Measurements from ENCODE around the gene KBTBD12. TPM values are rescaled to one million over a fixed set of nuclear protein-coding genes. Genes with fewer than 3 reads are reported as not detected.
A peak's percentile ranks its signal among the peaks of the same experiment; 100 is the strongest.

KBTBD12 gene
- total and polyA plus RNA-seq, 2 donors (not counting 1 experiment from before 2014, with no cell fraction given), result not detected

DNA sequence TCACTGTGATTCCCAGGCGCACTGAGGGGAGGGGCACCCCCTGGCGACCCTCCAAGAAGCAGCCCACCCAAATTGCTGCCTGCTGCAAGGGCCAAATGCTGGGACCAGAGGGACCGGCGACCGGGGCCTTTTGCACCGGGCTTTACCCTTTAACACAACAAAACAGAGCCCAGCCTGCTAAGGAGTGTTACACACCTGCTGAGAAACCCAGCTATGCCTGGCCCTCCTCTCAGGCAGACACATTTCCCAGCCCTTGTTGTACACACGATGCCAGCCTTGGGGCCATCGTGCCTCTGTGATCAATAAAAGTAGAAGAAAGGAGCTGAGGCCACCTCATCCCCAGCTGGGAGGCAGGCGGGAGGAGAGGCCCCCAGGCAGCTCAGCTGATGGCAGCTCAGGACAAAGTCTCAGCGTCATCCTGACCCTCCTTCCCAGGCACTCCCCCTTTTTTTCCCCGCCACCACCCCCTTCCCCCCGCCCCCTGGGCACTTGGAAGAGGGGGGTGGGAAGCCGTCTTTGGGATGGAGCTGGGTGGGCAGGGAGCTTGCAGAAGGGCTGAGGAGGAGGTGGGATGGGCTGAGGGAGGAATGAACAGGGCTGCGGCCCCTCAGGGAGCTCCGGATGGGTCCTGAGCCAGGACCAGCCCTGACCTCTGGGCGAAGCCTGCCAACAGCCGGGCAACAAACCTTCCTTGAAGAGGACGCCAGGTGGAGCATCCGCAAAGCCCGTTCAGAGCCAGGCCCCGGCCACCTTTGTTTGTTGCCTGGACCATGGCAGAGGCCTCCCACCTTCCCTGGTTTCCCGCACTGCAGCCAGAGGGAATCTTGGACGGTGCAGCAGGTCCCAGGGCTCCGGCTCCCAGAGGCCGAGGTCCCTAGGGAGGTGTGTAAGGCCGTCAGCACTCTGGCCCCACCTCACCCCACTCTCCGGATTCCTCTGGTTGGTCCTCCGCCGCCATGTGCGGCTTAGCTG is 91.3 kb downstream of the KBTBD12 start:
- Histone ChIP-seq H3K27me3 (ENCODE audit: control insufficient read depth, insufficient read depth, low read length) (peaks cover 10% of the 10 kb centered on the region), H3K4me1 (ENCODE audit: control insufficient read depth, extremely low read depth, insufficient read depth, low read length) (no peaks in the 10 kb centered on the region), H3K27ac (ENCODE audit: insufficient read depth, low read length) (no peak overlapping the region), H3K9ac (ENCODE audit: insufficient read depth, low read length) (no peak overlapping the region), H2AFZ (ENCODE audit: low read length) (no peak overlapping the region), H4K20me1 (ENCODE audit: control insufficient read depth, extremely low read depth, insufficient read depth, low read length) (no peaks in the 10 kb centered on the region), H3K4me2 (ENCODE audit: extremely low read depth, insufficient read depth, low read length) (no peak overlapping the region), H3K9me3 (ENCODE audit: control insufficient read depth, insufficient read depth, low read depth, low read length) (no peaks in the 10 kb centered on the region), H3K4me3 (replicated peaks in 1 of 4; ENCODE audit: control extremely low read depth in 1 of 4, insufficient read depth in 1 of 4, low read depth in 3 of 4, low read length in 4 of 4) (no peak overlapping the region), H3K79me2 (ENCODE audit: control insufficient read depth, insufficient read depth, low read length) (no peaks in the 10 kb centered on the region), H3K36me3 (ENCODE audit: control insufficient read depth, insufficient read depth, low read length) (no peaks in the 10 kb centered on the region)
- no peak for DNase-seq (ENCODE audit: low read depth in 2 of 2)
- TF ChIP-seq EZH2 (IDR thresholded peaks at IDR 0.05; ENCODE audit: low read length, missing control alignments), result no peak
- TF ChIP-seq, protein P1, sequence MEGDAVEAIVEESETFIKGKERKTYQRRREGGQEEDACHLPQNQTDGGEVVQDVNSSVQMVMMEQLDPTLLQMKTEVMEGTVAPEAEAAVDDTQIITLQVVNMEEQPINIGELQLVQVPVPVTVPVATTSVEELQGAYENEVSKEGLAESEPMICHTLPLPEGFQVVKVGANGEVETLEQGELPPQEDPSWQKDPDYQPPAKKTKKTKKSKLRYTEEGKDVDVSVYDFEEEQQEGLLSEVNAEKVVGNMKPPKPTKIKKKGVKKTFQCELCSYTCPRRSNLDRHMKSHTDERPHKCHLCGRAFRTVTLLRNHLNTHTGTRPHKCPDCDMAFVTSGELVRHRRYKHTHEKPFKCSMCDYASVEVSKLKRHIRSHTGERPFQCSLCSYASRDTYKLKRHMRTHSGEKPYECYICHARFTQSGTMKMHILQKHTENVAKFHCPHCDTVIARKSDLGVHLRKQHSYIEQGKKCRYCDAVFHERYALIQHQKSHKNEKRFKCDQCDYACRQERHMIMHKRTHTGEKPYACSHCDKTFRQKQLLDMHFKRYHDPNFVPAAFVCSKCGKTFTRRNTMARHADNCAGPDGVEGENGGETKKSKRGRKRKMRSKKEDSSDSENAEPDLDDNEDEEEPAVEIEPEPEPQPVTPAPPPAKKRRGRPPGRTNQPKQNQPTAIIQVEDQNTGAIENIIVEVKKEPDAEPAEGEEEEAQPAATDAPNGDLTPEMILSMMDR (conservative IDR thresholded peaks at IDR 0.05 in 1 of 2, IDR thresholded peaks at IDR 0.05 in 1 of 2; ENCODE audit: low read depth in 1 of 2, low read length in 2 of 2), result no peak

- TF ChIP-seq EZH2 (IDR thresholded peaks at IDR 0.05; ENCODE audit: low read length, missing control alignments), result no peak
- TF ChIP-seq, protein P1 (conservative IDR thresholded peaks at IDR 0.05 in 1 of 2, IDR thresholded peaks at IDR 0.05 in 1 of 2; ENCODE audit: low read depth in 1 of 2, low read length in 2 of 2), result no peak
- DNase-seq (ENCODE audit: low read depth in 2 of 2), result no peak
- Histone ChIP-seq H3K36me3 (ENCODE audit: control insufficient read depth, insufficient read depth, low read length) (no peaks in the 10 kb centered on the region), H3K9ac (ENCODE audit: insufficient read depth, low read length) (no peak overlapping the region), H2AFZ (ENCODE audit: low read length) (no peak overlapping the region), H3K4me1 (ENCODE audit: control insufficient read depth, extremely low read depth, insufficient read depth, low read length) (no peaks in the 10 kb centered on the region), H3K4me2 (ENCODE audit: extremely low read depth, insufficient read depth, low read length) (no peak overlapping the region), H4K20me1 (ENCODE audit: control insufficient read depth, extremely low read depth, insufficient read depth, low read length) (no peaks in the 10 kb centered on the region), H3K27me3 (ENCODE audit: control insufficient read depth, insufficient read depth, low read length) (peaks cover 8% of the 10 kb centered on the region), H3K27ac (ENCODE audit: insufficient read depth, low read length) (no peak overlapping the region), H3K79me2 (ENCODE audit: control insufficient read depth, insufficient read depth, low read length) (no peaks in the 10 kb centered on the region), H3K4me3 (replicated peaks in 1 of 4; ENCODE audit: control extremely low read depth in 1 of 4, insufficient read depth in 1 of 4, low read depth in 3 of 4, low read length in 4 of 4) (no peak overlapping the region), H3K9me3 (ENCODE audit: control insufficient read depth, insufficient read depth, low read depth, low read length) (no peaks in the 10 kb centered on the region)
Observed at GRCh38 chr3:128007033-128007424, 92.0 kb downstream of the KBTBD12 start.

DNA sequence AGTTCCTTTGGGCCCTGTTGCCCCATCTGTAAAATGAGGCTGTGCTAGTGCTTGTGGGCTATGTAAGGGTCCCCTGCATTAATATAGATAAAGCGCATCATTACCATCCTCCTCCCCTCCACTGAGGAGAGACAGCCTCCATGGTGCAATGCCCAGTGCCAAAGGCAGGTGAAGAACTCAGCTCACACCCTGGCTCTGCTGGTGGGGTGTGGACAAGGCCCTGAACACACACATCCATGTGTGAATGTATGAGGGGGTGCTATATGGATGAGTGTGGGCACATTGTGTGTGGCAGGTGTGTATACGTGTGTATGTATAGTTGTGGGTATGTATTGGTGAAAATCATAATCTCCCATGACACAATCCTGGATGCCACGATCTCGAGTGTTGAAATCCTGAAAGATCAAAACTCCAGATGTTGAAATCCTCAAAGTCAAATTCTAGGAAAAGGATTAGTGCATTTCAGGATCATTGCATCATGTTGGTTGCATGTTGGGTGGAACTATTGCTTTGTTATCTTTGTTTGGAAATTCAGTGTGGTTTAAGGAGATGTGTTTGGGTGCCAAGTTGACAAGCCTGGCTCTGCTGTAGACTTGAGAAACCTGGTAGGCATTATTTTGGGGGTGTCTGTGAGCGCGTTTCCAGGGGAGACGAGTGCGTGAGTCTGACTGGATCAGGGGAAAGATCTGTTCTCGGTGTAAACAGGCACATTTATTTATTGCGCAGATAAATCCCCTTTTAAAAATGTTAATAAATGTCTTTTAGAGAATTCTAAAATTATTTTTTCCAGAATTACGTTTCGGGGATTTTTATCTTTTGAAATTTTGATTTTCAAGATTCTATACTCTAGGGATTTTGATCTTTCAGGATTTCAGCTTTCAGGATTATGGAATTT is 95.2 kb downstream of the KBTBD12 start:
- no peaks in the 10 kb centered on the region for H3K9me3 ChIP-seq (ENCODE audit: control insufficient read depth, insufficient read depth, low read depth, low read length)
- H3K4me3 ChIP-seq (replicated peaks in 1 of 4; ENCODE audit: control extremely low read depth in 1 of 4, insufficient read depth in 1 of 4, low read depth in 3 of 4, low read length in 4 of 4), result peak overlapping the region in 1 of 4 experiments; percentile 35
- no peaks in the 10 kb centered on the region for H4K20me1 ChIP-seq (ENCODE audit: control insufficient read depth, extremely low read depth, insufficient read depth, low read length)
- no peaks in the 10 kb centered on the region for H3K27me3 ChIP-seq (ENCODE audit: control insufficient read depth, insufficient read depth, low read length)
- TF ChIP-seq EZH2 (IDR thresholded peaks at IDR 0.05; ENCODE audit: low read length, missing control alignments), result no peak
- TF ChIP-seq, protein P1 (conservative IDR thresholded peaks at IDR 0.05 in 1 of 2, IDR thresholded peaks at IDR 0.05 in 1 of 2; ENCODE audit: low read depth in 1 of 2, low read length in 2 of 2), result no peak
- H3K36me3 ChIP-seq (ENCODE audit: control insufficient read depth, insufficient read depth, low read length), result no peaks in the 10 kb centered on the region
- peak; percentile 12 to 95 for DNase-seq (ENCODE audit: low read depth in 2 of 2)
- H3K4me2 ChIP-seq (ENCODE audit: extremely low read depth, insufficient read depth, low read length), result no peak overlapping the region
- H3K9ac ChIP-seq (ENCODE audit: insufficient read depth, low read length), result no peak overlapping the region
- H3K79me2 ChIP-seq (ENCODE audit: control insufficient read depth, insufficient read depth, low read length), result no peaks in the 10 kb centered on the region
- H2AFZ ChIP-seq (ENCODE audit: low read length), result no peak overlapping the region
- H3K27ac ChIP-seq (ENCODE audit: insufficient read depth, low read length), result no peak overlapping the region
- H3K4me1 ChIP-seq (ENCODE audit: control insufficient read depth, extremely low read depth, insufficient read depth, low read length), result no peaks in the 10 kb centered on the region

Measured in fibroblast of lung (primary cell).